GM18870 (cell line): Measurements from ENCODE around the gene GAS6.

Experiments used
- ATAC-seq: cut with Tn5 transposase; IDR thresholded peaks from one replicate; pipeline ENCODE4 v1.9.1; 2021; ENCODE audit warnings: moderate library complexity; ENCODE audit not compliant: unreplicated experiment

GAS6 gene

GRCh38 chr13:113822956-113823744 is 40.7 kb downstream of the GAS6 start:
- ATAC-seq: no peak

GRCh38 chr13:113822266-113822665 is 41.6 kb downstream of the GAS6 start:
- ATAC-seq: no peak

- ATAC-seq: no peak
Observed at GRCh38 chr13:113821847-113822246, 42.0 kb downstream of the GAS6 start.

- ATAC-seq: no peak
Observed at GRCh38 chr13:113820813-113821651, 42.8 kb downstream of the GAS6 start.

- no peak for ATAC-seq
Observed at GRCh38 chr13:113819731-113820715, 43.9 kb downstream of the GAS6 start.

GRCh38 chr13:113819341-113819730 is 44.5 kb downstream of the GAS6 start:
- ATAC-seq: no peak

- ATAC-seq: no peak
Observed at GRCh38 chr13:113818700-113819295, 45.1 kb downstream of the GAS6 start.

GRCh38 chr13:113817860-113818691 is 45.8 kb downstream of the GAS6 start:
- ATAC-seq: no peak

GRCh38 chr13:113816946-113817859 is 46.7 kb downstream of the GAS6 start:
- no peak for ATAC-seq

- ATAC-seq: no peak
Observed at GRCh38 chr13:113816254-113816929, 47.5 kb downstream of the GAS6 start.

- no peak for ATAC-seq
Observed at GRCh38 chr13:113815151-113816058, 48.5 kb downstream of the GAS6 start.

GRCh38 chr13:113814435-113814821 is 49.4 kb downstream of the GAS6 start:
- ATAC-seq: no peak

GRCh38 chr13:113813749-113814434 is 50.0 kb downstream of the GAS6 start:
- no peak for ATAC-seq

- no peak for ATAC-seq
Observed at GRCh38 chr13:113813070-113813748, 50.7 kb downstream of the GAS6 start.

- ATAC-seq: no peak
Observed at GRCh38 chr13:113812178-113813040, 51.5 kb downstream of the GAS6 start.
